ENCODE data around the gene NACC2. TPM values are rescaled to one million over a fixed set of nuclear protein-coding genes. Genes with fewer than 3 reads are reported as not detected.
"Not testable (repeated sequence)": the region's sequence is repeated elsewhere in the genome, so short reads cannot be mapped to it uniquely, and the experiment has no call there.

NACC2 gene
- total RNA-seq, 6 experiments from 2014 or later: 38.2 to 46.7 (median 40.2) TPM

DNA sequence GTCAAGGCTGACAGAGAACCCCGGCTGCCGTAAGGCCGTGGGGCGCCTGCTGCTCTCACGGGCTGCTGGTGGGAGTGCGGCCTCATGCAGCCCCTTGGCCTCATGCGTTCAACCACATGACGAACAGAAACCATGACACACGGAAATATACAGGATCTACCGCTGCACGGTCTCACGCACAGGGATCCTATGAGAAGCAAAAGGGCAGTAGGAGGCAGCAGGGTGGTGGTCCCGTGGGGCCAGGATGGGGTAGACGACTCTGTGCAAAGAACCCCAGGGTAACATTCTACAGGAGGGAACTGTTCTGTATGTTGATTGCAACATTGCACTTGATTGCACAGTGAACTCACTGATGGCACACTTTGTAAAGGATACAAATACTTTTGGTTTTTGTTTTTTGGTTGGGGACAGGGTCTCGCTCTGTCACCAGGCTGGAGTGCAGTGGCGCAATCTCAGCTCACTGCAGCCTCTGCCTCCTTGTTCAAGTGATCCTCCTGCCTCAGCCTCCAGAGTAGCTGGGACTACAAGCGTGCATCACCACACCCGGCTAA, 51.6 kb downstream of the NACC2 start:
- H3K27me3 Mint-ChIP-seq (ENCODE audit: insufficient read depth): no peaks in the 10 kb centered on the region
- DNase-seq: no peak
- H3K4me1 Mint-ChIP-seq (ENCODE audit: low read depth): no peaks in the 10 kb centered on the region
- H3K9me3 Mint-ChIP-seq: peaks cover 17% of the 10 kb centered on the region
- TF ChIP-seq, protein P1, sequence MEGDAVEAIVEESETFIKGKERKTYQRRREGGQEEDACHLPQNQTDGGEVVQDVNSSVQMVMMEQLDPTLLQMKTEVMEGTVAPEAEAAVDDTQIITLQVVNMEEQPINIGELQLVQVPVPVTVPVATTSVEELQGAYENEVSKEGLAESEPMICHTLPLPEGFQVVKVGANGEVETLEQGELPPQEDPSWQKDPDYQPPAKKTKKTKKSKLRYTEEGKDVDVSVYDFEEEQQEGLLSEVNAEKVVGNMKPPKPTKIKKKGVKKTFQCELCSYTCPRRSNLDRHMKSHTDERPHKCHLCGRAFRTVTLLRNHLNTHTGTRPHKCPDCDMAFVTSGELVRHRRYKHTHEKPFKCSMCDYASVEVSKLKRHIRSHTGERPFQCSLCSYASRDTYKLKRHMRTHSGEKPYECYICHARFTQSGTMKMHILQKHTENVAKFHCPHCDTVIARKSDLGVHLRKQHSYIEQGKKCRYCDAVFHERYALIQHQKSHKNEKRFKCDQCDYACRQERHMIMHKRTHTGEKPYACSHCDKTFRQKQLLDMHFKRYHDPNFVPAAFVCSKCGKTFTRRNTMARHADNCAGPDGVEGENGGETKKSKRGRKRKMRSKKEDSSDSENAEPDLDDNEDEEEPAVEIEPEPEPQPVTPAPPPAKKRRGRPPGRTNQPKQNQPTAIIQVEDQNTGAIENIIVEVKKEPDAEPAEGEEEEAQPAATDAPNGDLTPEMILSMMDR (IDR thresholded peaks at IDR 0.05): no peak
- no peak overlapping the region for H3K27ac Mint-ChIP-seq
- no peak overlapping the region for H3K4me3 Mint-ChIP-seq
- peaks cover 23% of the 10 kb centered on the region for H3K36me3 Mint-ChIP-seq (ENCODE audit: low read depth)

DNA sequence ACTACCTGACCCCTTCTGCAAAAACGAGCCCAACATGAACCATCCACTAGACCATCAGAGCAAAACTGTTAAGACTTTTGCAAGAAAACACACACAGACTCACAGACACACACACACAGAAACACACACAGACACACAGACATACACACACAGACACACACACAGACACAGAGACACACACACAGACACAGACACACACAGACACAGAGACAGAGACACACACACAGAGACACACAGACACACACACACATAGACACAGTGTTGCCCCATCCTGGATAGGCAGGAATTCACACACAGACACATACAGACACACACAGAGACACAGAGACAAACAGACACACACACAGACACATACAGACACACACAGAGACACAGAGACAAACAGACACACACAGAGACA, 52.5 kb downstream of the NACC2 start:
- peaks cover 31% of the 10 kb centered on the region for H3K36me3 Mint-ChIP-seq (ENCODE audit: low read depth)
- no peaks in the 10 kb centered on the region for H3K4me1 Mint-ChIP-seq (ENCODE audit: low read depth)
- TF ChIP-seq, protein P1 (IDR thresholded peaks at IDR 0.05): no peak
- no peak overlapping the region for H3K4me3 Mint-ChIP-seq
- no peak for DNase-seq
- H3K27ac Mint-ChIP-seq: no peak overlapping the region
- H3K27me3 Mint-ChIP-seq (ENCODE audit: insufficient read depth): no peaks in the 10 kb centered on the region
- H3K9me3 Mint-ChIP-seq: peaks cover 18% of the 10 kb centered on the region

DNA sequence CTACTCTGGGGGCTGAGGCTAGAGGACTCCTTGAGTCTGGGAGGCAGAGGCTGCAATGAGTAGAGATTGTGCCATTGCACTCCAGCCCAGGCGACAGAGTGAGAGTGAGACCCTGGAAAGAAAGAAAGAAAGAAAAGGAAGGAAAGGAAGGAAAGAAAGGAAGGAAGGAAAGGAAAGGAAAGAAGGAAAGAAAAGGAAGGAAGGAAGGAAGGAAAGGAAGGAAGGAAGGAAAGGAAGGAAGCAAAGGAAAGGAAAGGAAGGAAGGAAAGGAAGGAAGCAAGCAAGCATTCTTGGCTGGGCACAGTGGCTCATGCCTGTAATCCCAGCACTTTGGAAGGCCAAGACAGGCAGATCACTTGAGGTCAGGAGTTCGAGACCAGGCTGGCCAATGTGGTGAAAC, 54.2 kb downstream of the NACC2 start:
- not testable (repeated sequence) for H3K27ac Mint-ChIP-seq; DNase-seq; H3K27me3 Mint-ChIP-seq (ENCODE audit: insufficient read depth); H3K4me3 Mint-ChIP-seq
- Mint-ChIP-seq H3K4me1 (ENCODE audit: low read depth) (peaks cover 11% of the 10 kb centered on the region), H3K36me3 (ENCODE audit: low read depth) (peaks cover 42% of the 10 kb centered on the region), H3K9me3 (peaks cover 18% of the 10 kb centered on the region)

DNA sequence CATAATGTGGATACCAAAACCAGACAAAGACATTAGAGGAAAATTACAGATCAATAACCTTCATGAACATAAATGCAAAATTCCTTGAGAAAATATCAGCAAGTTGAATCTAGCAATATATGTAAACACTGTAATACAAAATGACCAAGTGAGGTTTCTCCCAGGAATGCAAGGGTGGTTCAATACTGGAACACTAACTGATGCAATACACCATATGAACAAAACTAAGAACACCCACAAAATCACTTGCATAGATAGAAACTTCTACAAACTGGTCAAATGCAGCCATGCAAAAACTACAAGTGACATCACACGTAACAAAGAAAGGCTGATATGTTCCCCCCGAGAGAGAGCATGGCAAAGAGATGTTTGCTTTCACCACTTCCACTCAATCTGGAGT, 55.6 kb downstream of the NACC2 start:
- Mint-ChIP-seq H3K36me3 (ENCODE audit: low read depth) (peaks cover 42% of the 10 kb centered on the region), H3K27ac (no peak overlapping the region), H3K4me3 (no peak overlapping the region), H3K9me3 (peaks cover 18% of the 10 kb centered on the region), H3K4me1 (ENCODE audit: low read depth) (peaks cover 15% of the 10 kb centered on the region), H3K27me3 (ENCODE audit: insufficient read depth) (no peaks in the 10 kb centered on the region)
- no peak for DNase-seq
- TF ChIP-seq, protein P1 (IDR thresholded peaks at IDR 0.05): no peak

DNA sequence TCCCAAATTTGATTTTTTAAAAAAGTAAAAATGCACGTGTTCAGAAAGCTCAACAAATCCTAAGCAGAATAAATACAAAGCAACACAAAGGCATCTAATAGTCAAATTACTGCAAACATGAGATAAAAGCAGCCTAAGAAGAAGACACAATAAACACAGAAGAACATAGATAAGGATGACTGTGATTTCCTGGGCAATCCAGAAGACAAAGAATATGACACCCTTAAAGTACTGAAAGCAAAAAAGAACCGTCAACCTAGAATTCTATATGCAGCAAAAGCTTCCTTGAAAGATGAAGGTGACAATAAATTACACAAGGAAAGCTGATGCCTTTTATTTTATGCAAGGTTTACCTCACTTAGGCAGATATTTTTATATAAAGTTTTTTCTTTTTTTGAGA, 58.2 kb downstream of the NACC2 start:
- H3K36me3 Mint-ChIP-seq (ENCODE audit: low read depth): peaks cover 42% of the 10 kb centered on the region
- H3K4me1 Mint-ChIP-seq (ENCODE audit: low read depth): peaks cover 22% of the 10 kb centered on the region
- TF ChIP-seq, protein P1 (IDR thresholded peaks at IDR 0.05): no peak
- no peaks in the 10 kb centered on the region for H3K27me3 Mint-ChIP-seq (ENCODE audit: insufficient read depth)
- H3K4me3 Mint-ChIP-seq: no peak overlapping the region
- H3K9me3 Mint-ChIP-seq: peaks cover 18% of the 10 kb centered on the region
- no peak for DNase-seq
- H3K27ac Mint-ChIP-seq: no peak overlapping the region

DNA sequence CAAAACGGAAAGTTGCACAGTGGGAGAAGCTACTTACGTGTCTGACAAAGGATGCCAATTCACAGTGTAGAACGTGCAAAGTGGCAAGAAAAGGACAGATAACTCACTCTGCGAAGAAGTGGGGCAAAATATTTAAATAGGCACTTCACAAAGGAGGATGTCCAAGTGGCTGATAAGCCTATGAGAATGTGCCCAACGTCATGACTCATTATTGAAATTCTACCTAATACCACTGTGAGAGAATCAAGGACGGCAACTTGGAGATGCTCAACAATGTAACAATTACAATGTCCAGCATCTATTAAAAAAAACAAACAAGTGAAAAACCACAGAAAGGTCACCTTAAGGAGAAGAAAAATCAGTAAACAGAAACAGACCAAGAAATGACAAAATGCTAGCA, 59.0 kb downstream of the NACC2 start:
- H3K27me3 Mint-ChIP-seq (ENCODE audit: insufficient read depth): no peaks in the 10 kb centered on the region
- H3K4me1 Mint-ChIP-seq (ENCODE audit: low read depth): peaks cover 30% of the 10 kb centered on the region
- peaks cover 43% of the 10 kb centered on the region for H3K36me3 Mint-ChIP-seq (ENCODE audit: low read depth)
- DNase-seq: no peak
- TF ChIP-seq, protein P1 (IDR thresholded peaks at IDR 0.05): no peak
- H3K27ac Mint-ChIP-seq: no peak overlapping the region
- H3K9me3 Mint-ChIP-seq: peaks cover 18% of the 10 kb centered on the region
- no peak overlapping the region for H3K4me3 Mint-ChIP-seq

Measured in HFFc6 (cell line).